ENCODE measurements around the gene FGR. TPM values are rescaled to one million over a fixed set of nuclear protein-coding genes. Genes with fewer than 3 reads are reported as not detected.
"Not testable (repeated sequence)": the region's sequence is repeated elsewhere in the genome, so short reads cannot be mapped to it uniquely, and the experiment has no call there.

FGR gene
- total RNA-seq, 1 donor from 2014 or later: 0.19 TPM

- H3K4me3 Mint-ChIP-seq: peak overlapping the region; percentile 45
- peaks cover 59% of the 10 kb centered on the region for H3K4me1 Mint-ChIP-seq
- H3K27ac Mint-ChIP-seq: peak overlapping the region; percentile 69
- H3K9me3 Mint-ChIP-seq: no peaks in the 10 kb centered on the region
- DNase-seq: peak; percentile 57
- H3K36me3 Mint-ChIP-seq (ENCODE audit: low read depth): no peaks in the 10 kb centered on the region
- intact Hi-C loops (cut with micrococcal nuclease): no loop called here
- no peaks in the 10 kb centered on the region for H3K27me3 Mint-ChIP-seq
Observed at GRCh38 chr1:27635396-27636142, 584 bp upstream of the FGR start.

GRCh38 chr1:27634177-27634984 is 604 bp downstream of the FGR start:
- peak; percentile 89 for DNase-seq
- intact Hi-C loops (cut with micrococcal nuclease): loop anchor here (1.0 kb wide), 1 partner anchor 16 kb away; no protein-coding TSS in a partner anchor
- Mint-ChIP-seq H3K27ac (peak overlapping the region; percentile 84), H3K9me3 (no peaks in the 10 kb centered on the region), H3K36me3 (ENCODE audit: low read depth) (no peaks in the 10 kb centered on the region), H3K4me3 (peak overlapping the region; percentile 72), H3K27me3 (no peaks in the 10 kb centered on the region), H3K4me1 (peaks cover 65% of the 10 kb centered on the region)

- intact Hi-C loops (cut with micrococcal nuclease): loop anchor here (1.0 to 2.0 kb wide), 4 partner anchors 15 to 30 kb away; no protein-coding TSS in a partner anchor
- H3K4me3 Mint-ChIP-seq: peak overlapping the region; percentile 77
- no peaks in the 10 kb centered on the region for H3K9me3 Mint-ChIP-seq
- no peaks in the 10 kb centered on the region for H3K36me3 Mint-ChIP-seq (ENCODE audit: low read depth)
- H3K4me1 Mint-ChIP-seq: peaks cover 70% of the 10 kb centered on the region
- H3K27ac Mint-ChIP-seq: peak overlapping the region; percentile 88
- no peak for DNase-seq
- no peaks in the 10 kb centered on the region for H3K27me3 Mint-ChIP-seq
Observed at GRCh38 chr1:27633640-27634176, 1.3 kb downstream of the FGR start.

GRCh38 chr1:27633298-27633610 is 1.7 kb downstream of the FGR start:
- H3K4me3 Mint-ChIP-seq: peak overlapping the region; percentile 77
- peaks cover 73% of the 10 kb centered on the region for H3K4me1 Mint-ChIP-seq

GRCh38 chr1:27632387-27633297 is 2.3 kb downstream of the FGR start:
- H3K9me3 Mint-ChIP-seq: no peaks in the 10 kb centered on the region
- H3K36me3 Mint-ChIP-seq (ENCODE audit: low read depth): no peaks in the 10 kb centered on the region
- peak overlapping the region; percentile 77 for H3K4me3 Mint-ChIP-seq
- intact Hi-C loops (cut with micrococcal nuclease): loop anchor here (1.0 to 2.0 kb wide), 3 partner anchors 14 to 31 kb away; no protein-coding TSS in a partner anchor
- DNase-seq: peak; percentile 85
- H3K4me1 Mint-ChIP-seq: peaks cover 69% of the 10 kb centered on the region
- H3K27ac Mint-ChIP-seq: peak overlapping the region; percentile 90
- H3K27me3 Mint-ChIP-seq: no peaks in the 10 kb centered on the region

More at GRCh38 chr1:27633298-27633610, 1.7 kb downstream of the FGR start:
- Mint-ChIP-seq H3K36me3 (ENCODE audit: low read depth) (no peaks in the 10 kb centered on the region), H3K27me3 (no peaks in the 10 kb centered on the region), H3K9me3 (no peaks in the 10 kb centered on the region), H3K27ac (peak overlapping the region; percentile 90)
- intact Hi-C loops (cut with micrococcal nuclease): loop anchor here (1.0 to 2.0 kb wide), 3 partner anchors 14 to 30 kb away; no protein-coding TSS in a partner anchor
- no peak for DNase-seq

- intact Hi-C loops (cut with micrococcal nuclease): no loop called here
- Mint-ChIP-seq H3K36me3 (ENCODE audit: low read depth) (no peaks in the 10 kb centered on the region), H3K4me3 (peak overlapping the region; percentile 77), H3K4me1 (peaks cover 60% of the 10 kb centered on the region), H3K27ac (peak overlapping the region; percentile 90), H3K9me3 (no peaks in the 10 kb centered on the region), H3K27me3 (no peaks in the 10 kb centered on the region)
- peak; percentile 62 for DNase-seq
Observed at GRCh38 chr1:27630859-27631491, 4.0 kb downstream of the FGR start.

- no peaks in the 10 kb centered on the region for H3K9me3 Mint-ChIP-seq
- no peaks in the 10 kb centered on the region for H3K36me3 Mint-ChIP-seq (ENCODE audit: low read depth)
- peak overlapping the region; percentile 75 for H3K27ac Mint-ChIP-seq
- peak; percentile 57 for DNase-seq
- H3K4me3 Mint-ChIP-seq: peak overlapping the region; percentile 0
- H3K27me3 Mint-ChIP-seq: no peaks in the 10 kb centered on the region
- intact Hi-C loops (cut with micrococcal nuclease): no loop called here
- H3K4me1 Mint-ChIP-seq: peaks cover 51% of the 10 kb centered on the region
Observed at GRCh38 chr1:27628712-27629111, 6.3 kb downstream of the FGR start.

GRCh38 chr1:27627733-27628132 is 7.3 kb downstream of the FGR start:
- H3K27me3 Mint-ChIP-seq; H3K9me3 Mint-ChIP-seq; H3K4me3 Mint-ChIP-seq; intact Hi-C loops (cut with micrococcal nuclease); H3K36me3 Mint-ChIP-seq (ENCODE audit: low read depth); DNase-seq; H3K27ac Mint-ChIP-seq: not testable (repeated sequence)
- peaks cover 48% of the 10 kb centered on the region for H3K4me1 Mint-ChIP-seq

GRCh38 chr1:27627061-27627460 is 7.9 kb downstream of the FGR start:
- no peak overlapping the region for H3K27ac Mint-ChIP-seq
- intact Hi-C loops (cut with micrococcal nuclease): no loop called here

GRCh38 chr1:27626031-27626935 is 8.7 kb downstream of the FGR start:
- H3K36me3 Mint-ChIP-seq (ENCODE audit: low read depth): no peaks in the 10 kb centered on the region
- no peaks in the 10 kb centered on the region for H3K9me3 Mint-ChIP-seq
- no peak overlapping the region for H3K4me3 Mint-ChIP-seq
- peaks cover 35% of the 10 kb centered on the region for H3K4me1 Mint-ChIP-seq
- intact Hi-C loops (cut with micrococcal nuclease): no loop called here
- no peaks in the 10 kb centered on the region for H3K27me3 Mint-ChIP-seq
- no peak overlapping the region for H3K27ac Mint-ChIP-seq
- DNase-seq: peak; percentile 53

More at GRCh38 chr1:27627061-27627460, 7.9 kb downstream of the FGR start:
- Mint-ChIP-seq H3K4me3 (no peak overlapping the region), H3K36me3 (ENCODE audit: low read depth) (no peaks in the 10 kb centered on the region), H3K4me1 (peaks cover 43% of the 10 kb centered on the region), H3K27me3 (no peaks in the 10 kb centered on the region), H3K9me3 (no peaks in the 10 kb centered on the region)
- no peak for DNase-seq

- intact Hi-C loops (cut with micrococcal nuclease): no loop called here
- H3K36me3 Mint-ChIP-seq (ENCODE audit: low read depth): no peaks in the 10 kb centered on the region
- no peak overlapping the region for H3K27ac Mint-ChIP-seq
- H3K9me3 Mint-ChIP-seq: no peaks in the 10 kb centered on the region
- H3K27me3 Mint-ChIP-seq: no peaks in the 10 kb centered on the region
- DNase-seq: peak; percentile 58
- H3K4me1 Mint-ChIP-seq: peaks cover 27% of the 10 kb centered on the region
- no peak overlapping the region for H3K4me3 Mint-ChIP-seq
Observed at GRCh38 chr1:27624467-27625178, 10.4 kb downstream of the FGR start.

All from activated CD4-positive, alpha-beta T cell treated with anti-CD3 and anti-CD28 coated beads, Interleukin-2, amount 10 ng/mL, durations not matched to agents 24 days and 14 days (primary cell).